HEK293 (cell line): ENCODE measurements around the gene FBP1.

Experiments
- ZNF223 ChIP-seq: fragments of 450-650 bp; formaldehyde crosslinking; IDR thresholded peaks from 2 replicates; pipeline ENCODE4 v1.5.1; 2016; ENCODE audit warnings: missing biosample characterization, missing genetic modification characterization
- ZNF335 ChIP-seq: fragments of 450-650 bp; formaldehyde crosslinking; conservative IDR thresholded peaks from 2 replicates; pipeline ENCODE4 v1.5.1; 2016; ENCODE audit warnings: missing biosample characterization, missing genetic modification characterization
- ZNF707 ChIP-seq: fragments of 450-650 bp; formaldehyde crosslinking; IDR thresholded peaks from 2 replicates; pipeline ENCODE4 v1.5.1; 2016; ENCODE audit warnings: missing biosample characterization, missing genetic modification characterization
- ZNF768 ChIP-seq: fragments of 450-650 bp; formaldehyde crosslinking; IDR thresholded peaks from 2 replicates; pipeline ENCODE4 v1.5.1; 2018; ENCODE audit warnings: missing biosample characterization, mild to moderate bottlenecking, missing genetic modification characterization
- TF ChIP-seq, protein P1 (sequence below): fragments of 450-650 bp; formaldehyde crosslinking; IDR thresholded peaks from 2 replicates; pipeline ENCODE4 v1.5.1; 2016; ENCODE audit warnings: missing biosample characterization, missing genetic modification characterization
- TF ChIP-seq, protein P2 (sequence below): fragments of 450-650 bp; formaldehyde crosslinking; IDR thresholded peaks from 2 replicates; pipeline ENCODE4 v1.5.1; 2016; ENCODE audit warnings: missing biosample characterization, missing genetic modification characterization

DNA sequence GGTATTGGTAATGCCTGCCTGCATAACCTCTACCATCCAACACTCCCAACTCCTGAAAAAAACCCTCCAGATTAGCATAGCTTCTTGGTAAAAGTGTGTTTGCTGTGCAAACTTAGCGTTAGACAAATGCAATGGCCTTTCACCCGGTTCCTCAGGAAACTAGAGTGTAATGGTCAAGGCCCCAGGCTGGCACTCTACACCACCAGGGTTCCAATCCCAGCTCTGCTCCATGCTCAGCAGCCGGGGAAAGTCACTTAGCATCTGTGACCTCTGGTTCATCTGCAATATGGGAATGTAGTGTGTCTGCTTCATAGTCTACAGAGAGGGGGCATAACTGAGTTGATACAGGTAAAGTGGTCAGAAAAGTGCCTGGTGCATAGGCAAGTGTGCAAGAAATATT lies 9.0 kb downstream of the FBP1 start:
- TF ChIP-seq, protein P1, sequence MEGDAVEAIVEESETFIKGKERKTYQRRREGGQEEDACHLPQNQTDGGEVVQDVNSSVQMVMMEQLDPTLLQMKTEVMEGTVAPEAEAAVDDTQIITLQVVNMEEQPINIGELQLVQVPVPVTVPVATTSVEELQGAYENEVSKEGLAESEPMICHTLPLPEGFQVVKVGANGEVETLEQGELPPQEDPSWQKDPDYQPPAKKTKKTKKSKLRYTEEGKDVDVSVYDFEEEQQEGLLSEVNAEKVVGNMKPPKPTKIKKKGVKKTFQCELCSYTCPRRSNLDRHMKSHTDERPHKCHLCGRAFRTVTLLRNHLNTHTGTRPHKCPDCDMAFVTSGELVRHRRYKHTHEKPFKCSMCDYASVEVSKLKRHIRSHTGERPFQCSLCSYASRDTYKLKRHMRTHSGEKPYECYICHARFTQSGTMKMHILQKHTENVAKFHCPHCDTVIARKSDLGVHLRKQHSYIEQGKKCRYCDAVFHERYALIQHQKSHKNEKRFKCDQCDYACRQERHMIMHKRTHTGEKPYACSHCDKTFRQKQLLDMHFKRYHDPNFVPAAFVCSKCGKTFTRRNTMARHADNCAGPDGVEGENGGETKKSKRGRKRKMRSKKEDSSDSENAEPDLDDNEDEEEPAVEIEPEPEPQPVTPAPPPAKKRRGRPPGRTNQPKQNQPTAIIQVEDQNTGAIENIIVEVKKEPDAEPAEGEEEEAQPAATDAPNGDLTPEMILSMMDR (tag by site-specific recombination), result no peak
- TF ChIP-seq, protein P2, sequence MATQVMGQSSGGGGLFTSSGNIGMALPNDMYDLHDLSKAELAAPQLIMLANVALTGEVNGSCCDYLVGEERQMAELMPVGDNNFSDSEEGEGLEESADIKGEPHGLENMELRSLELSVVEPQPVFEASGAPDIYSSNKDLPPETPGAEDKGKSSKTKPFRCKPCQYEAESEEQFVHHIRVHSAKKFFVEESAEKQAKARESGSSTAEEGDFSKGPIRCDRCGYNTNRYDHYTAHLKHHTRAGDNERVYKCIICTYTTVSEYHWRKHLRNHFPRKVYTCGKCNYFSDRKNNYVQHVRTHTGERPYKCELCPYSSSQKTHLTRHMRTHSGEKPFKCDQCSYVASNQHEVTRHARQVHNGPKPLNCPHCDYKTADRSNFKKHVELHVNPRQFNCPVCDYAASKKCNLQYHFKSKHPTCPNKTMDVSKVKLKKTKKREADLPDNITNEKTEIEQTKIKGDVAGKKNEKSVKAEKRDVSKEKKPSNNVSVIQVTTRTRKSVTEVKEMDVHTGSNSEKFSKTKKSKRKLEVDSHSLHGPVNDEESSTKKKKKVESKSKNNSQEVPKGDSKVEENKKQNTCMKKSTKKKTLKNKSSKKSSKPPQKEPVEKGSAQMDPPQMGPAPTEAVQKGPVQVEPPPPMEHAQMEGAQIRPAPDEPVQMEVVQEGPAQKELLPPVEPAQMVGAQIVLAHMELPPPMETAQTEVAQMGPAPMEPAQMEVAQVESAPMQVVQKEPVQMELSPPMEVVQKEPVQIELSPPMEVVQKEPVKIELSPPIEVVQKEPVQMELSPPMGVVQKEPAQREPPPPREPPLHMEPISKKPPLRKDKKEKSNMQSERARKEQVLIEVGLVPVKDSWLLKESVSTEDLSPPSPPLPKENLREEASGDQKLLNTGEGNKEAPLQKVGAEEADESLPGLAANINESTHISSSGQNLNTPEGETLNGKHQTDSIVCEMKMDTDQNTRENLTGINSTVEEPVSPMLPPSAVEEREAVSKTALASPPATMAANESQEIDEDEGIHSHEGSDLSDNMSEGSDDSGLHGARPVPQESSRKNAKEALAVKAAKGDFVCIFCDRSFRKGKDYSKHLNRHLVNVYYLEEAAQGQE (tag by site-specific recombination), result no peak
- TF ChIP-seq ZNF223 (no peak), ZNF768 (tag by site-specific recombination) (no peak), ZNF335 (no peak), ZNF707 (no peak)
